Measurements from ENCODE around the gene CLDND2. TPM values are rescaled to one million over a fixed set of nuclear protein-coding genes. Genes with fewer than 3 reads are reported as not detected.

CLDND2 gene, protein sequence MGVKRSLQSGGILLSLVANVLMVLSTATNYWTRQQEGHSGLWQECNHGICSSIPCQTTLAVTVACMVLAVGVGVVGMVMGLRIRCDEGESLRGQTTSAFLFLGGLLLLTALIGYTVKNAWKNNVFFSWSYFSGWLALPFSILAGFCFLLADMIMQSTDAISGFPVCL
- not detected in 2 replicates for total RNA-seq

DNA sequence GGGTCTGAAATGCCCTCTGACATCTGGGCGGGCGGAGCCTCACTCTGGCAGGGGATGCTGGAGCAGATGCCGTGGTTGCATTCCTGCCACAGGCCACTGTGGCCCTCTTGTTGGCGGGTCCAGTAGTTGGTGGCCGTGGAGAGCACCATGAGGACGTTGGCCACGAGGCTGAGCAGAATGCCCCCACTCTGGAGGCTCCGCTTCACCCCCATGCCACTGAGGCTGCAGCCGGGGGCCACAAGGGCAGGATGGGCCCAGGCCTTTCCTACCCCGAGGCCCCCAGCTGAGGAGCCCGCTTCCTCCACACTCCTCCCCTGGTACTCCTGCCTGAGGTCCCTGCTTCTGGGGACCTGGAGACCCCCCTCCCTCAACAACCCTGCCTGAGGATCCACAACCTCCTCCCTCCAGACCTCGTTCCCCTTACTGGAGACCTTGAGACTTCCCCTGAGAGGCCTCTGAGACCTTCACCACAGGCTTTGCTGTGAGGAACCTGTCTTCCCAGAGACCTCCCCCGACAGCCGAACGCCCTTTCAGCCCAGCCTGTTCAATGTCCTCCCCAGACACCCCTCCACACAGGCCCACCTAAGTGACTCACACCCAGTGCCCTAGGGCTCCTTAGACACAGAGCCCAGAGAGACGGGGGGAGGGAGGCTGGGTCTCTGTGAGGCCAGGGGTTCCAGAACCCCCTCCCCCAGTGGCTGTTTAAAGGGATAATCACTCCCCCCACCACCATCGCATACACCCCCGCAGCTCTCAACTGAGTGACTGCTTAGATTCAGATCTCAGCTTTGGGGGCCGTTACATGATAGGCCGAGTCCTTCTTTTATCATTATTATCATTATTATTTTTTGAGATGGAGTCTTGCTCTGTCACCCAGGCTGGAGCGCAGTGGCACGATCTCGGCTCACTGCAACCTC is at the start of gene CLDND2:
TSS of gene CLDND2 (minus strand) at position 638 of the 917 bp plus-strand sequence. CDS start at position 212, 426 bp downstream.

DNA sequence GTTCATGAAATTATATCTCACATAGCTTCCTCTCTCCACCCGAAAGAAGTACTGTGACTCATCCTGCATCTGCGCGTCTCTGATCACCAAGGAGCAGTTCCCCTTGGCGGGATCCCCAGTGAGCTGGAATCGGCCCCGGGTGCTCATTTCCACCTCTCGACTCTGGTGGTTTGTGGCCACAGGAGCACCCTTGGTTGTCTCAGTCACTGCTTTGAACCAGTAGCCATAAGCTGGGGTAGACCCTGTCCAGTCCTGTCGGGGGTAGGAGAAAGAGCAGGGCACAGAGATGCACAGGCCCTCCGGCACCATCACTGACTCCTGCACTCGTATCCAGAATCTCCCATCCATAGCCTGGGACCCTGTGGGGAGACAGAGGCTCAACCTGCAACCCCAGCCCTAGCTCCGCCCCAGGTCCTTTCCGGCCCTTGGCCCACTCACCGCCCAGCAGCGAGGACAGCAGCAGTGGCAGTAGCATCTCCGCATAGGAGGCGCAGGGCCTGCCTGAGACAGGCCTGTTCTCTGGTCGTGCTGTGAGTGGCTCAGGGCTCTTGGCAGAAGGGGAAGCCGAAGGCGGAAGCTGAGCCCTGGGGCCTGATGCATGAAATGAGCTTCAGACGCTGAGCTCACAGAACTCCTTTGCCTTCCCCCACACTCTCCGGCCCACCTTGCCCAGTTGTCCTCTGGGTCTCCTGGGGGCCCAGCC is 48.5 kb upstream of the CLDND2 start, which contains the start of gene SIGLEC10:
TSS of gene SIGLEC10 (minus strand) at position 536 of the 703 bp plus-strand sequence. CDS start at position 475, 61 bp downstream.

DNA sequence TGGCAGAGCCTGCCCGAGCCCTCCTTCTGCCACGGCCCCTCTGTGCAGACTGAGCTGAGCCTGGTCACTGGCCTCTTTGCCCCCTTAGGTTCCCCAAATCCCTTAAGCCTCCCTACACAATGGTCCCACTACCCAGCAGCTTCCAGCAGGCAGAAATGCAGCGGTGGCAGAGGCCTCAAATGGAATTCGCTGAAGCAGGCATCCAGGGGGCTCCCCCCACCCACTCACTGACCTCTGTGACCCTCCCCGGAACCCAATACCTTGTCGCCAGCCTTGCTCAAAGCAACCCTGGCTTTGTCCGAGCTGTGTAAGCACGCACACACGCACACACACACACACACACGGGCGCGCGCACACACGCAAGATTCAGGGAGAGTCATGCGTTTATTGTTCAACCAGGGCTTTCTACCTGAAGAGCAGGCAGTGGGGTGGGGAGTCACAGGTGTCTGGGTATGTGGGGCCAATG is 19.2 kb upstream of the CLDND2 start, which contains the start of gene LIM2:
TSS of gene LIM2 (minus strand) at position 51 of the 466 bp plus-strand sequence. CDS start 531 bp downstream, outside the sequence.

DNA sequence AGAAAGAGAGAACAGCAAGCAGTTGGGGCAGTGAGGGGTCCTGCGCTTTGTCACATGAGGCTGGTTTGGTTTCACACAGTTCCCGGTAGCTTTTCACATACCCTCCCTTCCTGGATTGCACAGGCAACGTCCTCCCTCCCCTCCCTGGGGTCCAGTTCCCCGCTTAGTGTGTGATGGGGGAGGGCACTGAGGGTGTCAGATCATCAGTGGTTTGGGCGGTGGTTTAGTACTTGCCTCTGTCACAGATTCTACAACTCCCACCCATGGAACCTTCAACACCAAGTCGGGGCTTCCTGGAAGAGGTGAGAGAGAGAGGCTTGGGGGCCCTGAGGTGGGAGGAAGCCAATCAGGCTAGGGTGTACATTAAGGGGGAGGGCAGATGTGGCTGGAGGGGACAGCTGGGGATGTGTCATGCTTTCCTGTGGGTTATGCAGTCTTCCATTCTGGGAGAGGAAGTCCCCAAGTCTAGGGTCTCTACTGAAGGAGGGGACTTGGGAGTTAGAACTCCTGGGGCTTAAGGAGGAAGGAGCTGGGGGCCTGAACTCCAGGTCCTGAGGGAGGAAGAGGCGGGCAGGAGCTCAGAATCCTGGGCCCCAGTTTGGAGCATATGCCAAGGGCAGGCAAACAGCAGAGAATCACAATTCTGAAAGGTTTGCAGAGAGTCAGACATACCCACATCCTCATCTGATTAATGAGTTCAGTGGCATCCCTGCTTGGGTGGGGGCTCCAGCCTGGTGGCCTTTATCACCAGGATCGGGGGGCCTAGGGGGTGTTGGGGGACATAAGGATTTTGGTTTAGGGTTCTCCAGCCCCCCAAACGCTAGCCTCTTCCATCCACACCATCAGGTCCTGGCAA is 4.1 kb upstream of the CLDND2 start, which contains the start of gene NKG7:
TSS of gene NKG7 (minus strand) at position 6 of the 856 bp plus-strand sequence. CDS start 119 bp downstream, outside the sequence.

DNA sequence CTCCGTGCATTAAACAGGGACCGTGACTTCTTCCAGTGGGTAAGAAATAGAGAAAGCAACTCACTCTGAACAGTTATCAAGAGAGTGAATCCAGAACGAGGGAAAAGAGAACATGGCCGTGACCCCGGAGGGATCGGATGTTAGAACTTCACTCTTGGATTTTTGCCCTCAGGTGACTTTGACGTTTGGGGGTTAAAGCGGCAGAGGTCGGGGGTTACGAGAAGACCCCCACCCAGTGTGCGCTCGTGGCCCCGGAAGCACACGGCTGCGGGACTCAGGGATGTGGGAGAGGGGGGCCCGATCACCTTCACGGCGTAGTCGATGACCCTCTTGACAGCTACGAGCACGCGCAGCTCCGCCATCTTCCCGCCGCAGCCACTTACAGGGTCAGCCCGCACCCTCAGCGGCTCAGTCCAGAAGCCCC is 2.8 kb downstream of the CLDND2 start, which contains the start of gene ETFB:
TSS of gene ETFB (minus strand) at position 424 of the 424 bp plus-strand sequence. CDS start at position 362, 62 bp downstream.

DNA sequence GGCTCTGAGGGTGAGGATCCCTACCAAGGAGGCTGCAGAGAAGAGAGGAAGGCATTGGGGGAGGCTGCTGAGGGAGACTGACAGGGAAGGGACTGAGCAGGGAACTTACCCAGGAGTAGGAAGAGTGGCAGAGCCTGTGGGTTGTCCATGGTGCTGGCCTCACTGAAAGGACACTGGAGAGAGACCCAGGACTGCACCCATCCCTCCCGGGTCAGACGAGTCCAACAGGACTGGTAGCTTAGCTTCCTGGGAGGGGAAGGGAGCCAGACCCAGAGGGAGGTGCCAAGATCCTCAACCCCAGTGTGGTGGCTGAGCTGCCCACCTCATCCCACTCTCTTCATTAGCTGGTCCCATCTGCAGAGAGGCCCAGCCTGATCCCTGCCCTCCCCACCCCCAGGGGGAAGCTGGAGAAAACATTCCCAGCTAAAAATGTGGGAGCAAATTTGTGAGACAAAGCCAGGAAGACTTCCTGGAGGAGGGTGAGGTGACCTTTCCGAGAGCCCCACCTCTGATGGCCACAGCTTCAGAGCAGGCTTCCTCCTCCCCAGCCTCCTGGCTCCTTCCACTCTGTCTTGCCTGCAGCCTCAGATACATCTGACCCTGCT is 26.7 kb downstream of the CLDND2 start, which contains the start of gene VSIG10L:
TSS of gene VSIG10L (minus strand) at position 164 of the 605 bp plus-strand sequence. CDS start at position 149, 15 bp downstream.

Other genes with a start within 250 kb of the CLDND2 start
- not detected in 2 replicates for gene SIGLEC9, start 244.1 kb downstream of the CLDND2 start, total RNA-seq
- not detected in 2 replicates for gene SIGLEC7, start 226.7 kb downstream of the CLDND2 start, total RNA-seq
- gene CD33, start 143.9 kb downstream of the CLDND2 start, total RNA-seq, result not detected in 2 replicates
- not detected in 2 replicates for gene SIGLECL1, start 117.9 kb downstream of the CLDND2 start, total RNA-seq
- gene IGLON5, start 57.4 kb downstream of the CLDND2 start, total RNA-seq, result 0.13 TPM in 2 replicates
- gene VSIG10L, start 26.9 kb downstream of the CLDND2 start, total RNA-seq, result 0.91 and 1.2 TPM in 2 replicates
- gene ETFB, start 2.6 kb downstream of the CLDND2 start, total RNA-seq, result 50.2 and 67.0 TPM in 2 replicates
- gene NKG7, start 3.7 kb upstream of the CLDND2 start, total RNA-seq, result not detected in 2 replicates
- not detected in 2 replicates for gene LIM2, start 19.0 kb upstream of the CLDND2 start, total RNA-seq
- not detected in 2 replicates for gene C19orf84, start 21.6 kb upstream of the CLDND2 start, total RNA-seq
- gene SIGLEC10, start 48.6 kb upstream of the CLDND2 start, total RNA-seq, result not detected in 2 replicates
- gene SIGLEC8, start 89.5 kb upstream of the CLDND2 start, total RNA-seq, result not detected in 2 replicates
- gene CEACAM18, start 109.5 kb upstream of the CLDND2 start, total RNA-seq, result not detected in 2 replicates
- not detected in 2 replicates for gene SIGLEC12, start 132.8 kb upstream of the CLDND2 start, total RNA-seq
- not detected in 2 replicates for gene SIGLEC6, start 162.7 kb upstream of the CLDND2 start, total RNA-seq
- 8.9 and 9.1 TPM in 2 replicates for gene ZNF175, start 202.3 kb upstream of the CLDND2 start, total RNA-seq

Measured in smooth muscle cell of the pulmonary artery (primary cell).